SK-N-SH treated with all-trans-retinoic acid at 6 μM for 48 hours (cell line): ENCODE data around the gene PGF.

Experiments used
- ATAC-seq: fragments of 200-7000 bp; cut with Tn5 transposase; 3 replicates; pipeline ENCODE4 v1.9.1; 2020; ENCODE audit warnings: mild to moderate bottlenecking, moderate library complexity
- ARNTL ChIP-seq: fragments of 450-650 bp; formaldehyde crosslinking; IDR thresholded peaks from 2 replicates; pipeline ENCODE4 v1.5.0; 2020; ENCODE audit warnings: low read depth, mild to moderate bottlenecking, moderate library complexity, borderline replicate concordance
- BACH2 ChIP-seq: fragments of 250-450 bp; sonication (Bioruptor Pico); IDR thresholded peaks from 2 replicates; pipeline ENCODE4 v1.9.0; 2021; ENCODE audit warnings: mild to moderate bottlenecking, borderline replicate concordance
- CSDC2 ChIP-seq: fragments of 250-450 bp; sonication (Bioruptor Pico); IDR thresholded peaks from 2 replicates; pipeline ENCODE4 v1.5.0; 2020; ENCODE audit warnings: mild to moderate bottlenecking, moderate library complexity
- GLIS3 ChIP-seq: fragments of 250-450 bp; sonication (Bioruptor Pico); IDR thresholded peaks from 2 replicates; pipeline ENCODE4 v1.5.0; 2020; ENCODE audit warnings: mild to moderate bottlenecking, moderate library complexity
- ISL1 ChIP-seq: fragments of 250-450 bp; sonication (Bioruptor Pico); IDR thresholded peaks from 2 replicates; pipeline ENCODE4 v2.1.2; 2022; ENCODE audit warnings: mild to moderate bottlenecking, moderate library complexity
- OSR1 ChIP-seq: fragments of 250-450 bp; sonication (Bioruptor Pico); IDR thresholded peaks from 2 replicates; pipeline ENCODE4 v1.8.0; 2022; ENCODE audit warnings: moderate library complexity, mild to moderate bottlenecking, inconsistent platforms
- PPARA ChIP-seq: fragments of 250-450 bp; sonication (Bioruptor Pico); IDR thresholded peaks from 2 replicates; pipeline ENCODE4 v1.5.0; 2020; ENCODE audit warnings: mild to moderate bottlenecking, borderline replicate concordance
- SNAI2 ChIP-seq: fragments of 250-450 bp; sonication (Bioruptor Pico); IDR thresholded peaks from 2 replicates; pipeline ENCODE4 v1.5.0; 2020; ENCODE audit warnings: mild to moderate bottlenecking, moderate library complexity
- TOX ChIP-seq: fragments of 250-450 bp; sonication (Bioruptor Pico); IDR thresholded peaks from 2 replicates; pipeline ENCODE4 v1.8.0; 2021; ENCODE audit warnings: mild to moderate bottlenecking, moderate library complexity, borderline replicate concordance
- ZC3H10 ChIP-seq: fragments of 250-450 bp; sonication (Bioruptor Pico); IDR thresholded peaks from 2 replicates; pipeline ENCODE4 v1.5.1; 2021; ENCODE audit warnings: mild to moderate bottlenecking, moderate library complexity
- ZFP3 ChIP-seq: fragments of 250-450 bp; sonication (Bioruptor Pico); IDR thresholded peaks from 2 replicates; pipeline ENCODE4 v1.5.0; 2020; ENCODE audit warnings: mild to moderate bottlenecking, moderate library complexity
- ZNF565 ChIP-seq: fragments of 450-650 bp; formaldehyde crosslinking; conservative IDR thresholded peaks from 2 replicates; pipeline ENCODE4 v1.5.0; 2020; ENCODE audit warnings: low read depth, mild to moderate bottlenecking, moderate library complexity
- ZNF70 ChIP-seq: fragments of 450-650 bp; formaldehyde crosslinking; IDR thresholded peaks from 2 replicates; pipeline ENCODE4 v1.5.0; 2020; ENCODE audit warnings: mild to moderate bottlenecking, moderate library complexity
- ZNF8 ChIP-seq: fragments of 450-650 bp; formaldehyde crosslinking; IDR thresholded peaks from 2 replicates; pipeline ENCODE4 v1.5.0; 2020; ENCODE audit warnings: mild to moderate bottlenecking, moderate library complexity
- TF ChIP-seq, protein P1 (sequence below): fragments of 250-450 bp; sonication (Bioruptor Pico); IDR thresholded peaks from 2 replicates; pipeline ENCODE4 v1.8.0; 2020; ENCODE audit warnings: mild to moderate bottlenecking, moderate library complexity, borderline replicate concordance
- TF ChIP-seq, protein P2 (sequence below): fragments of 250-450 bp; sonication (Bioruptor Pico); IDR thresholded peaks from 2 replicates; pipeline ENCODE4 v1.5.1; 2020; ENCODE audit warnings: low read depth, mild to moderate bottlenecking, moderate library complexity
- TF ChIP-seq, protein P3 (sequence below): fragments of 250-450 bp; sonication (Bioruptor Pico); IDR thresholded peaks from 2 replicates; pipeline ENCODE4 v1.5.1; 2021; ENCODE audit warnings: mild to moderate bottlenecking, moderate library complexity

PGF gene

DNA sequence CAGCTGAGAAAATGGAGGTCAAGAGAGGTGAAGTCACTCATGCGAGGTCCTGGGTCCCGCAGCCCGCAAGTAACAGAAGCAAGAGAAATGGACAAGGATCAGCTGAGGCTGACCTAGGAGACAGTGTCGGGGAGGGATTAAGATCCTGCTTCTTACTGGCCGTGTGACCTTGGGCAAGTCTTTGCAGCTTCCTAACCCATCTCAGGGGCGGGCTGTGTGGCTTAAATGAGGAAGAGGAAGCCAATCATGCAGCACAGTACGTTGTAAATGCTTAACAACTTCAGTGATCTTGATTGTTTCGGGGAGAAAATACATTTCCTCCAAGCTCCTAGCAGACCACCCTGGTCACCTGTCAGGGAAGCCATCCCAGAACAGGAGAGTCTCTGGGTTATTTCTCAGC, 7.1 kb upstream of the PGF start:
- TF ChIP-seq ISL1 (no peak), CSDC2 (CRISPR knock-in tag) (no peak), BACH2 (CRISPR knock-in tag) (no peak), OSR1 (CRISPR knock-in tag) (no peak), ZC3H10 (CRISPR knock-in tag) (no peak), ZNF8 (CRISPR knock-in tag) (no peak), ZFP3 (CRISPR knock-in tag) (no peak), SNAI2 (CRISPR knock-in tag) (no peak), ZNF565 (CRISPR knock-in tag) (no peak), TOX (CRISPR knock-in tag) (no peak)
- TF ChIP-seq, protein P1, sequence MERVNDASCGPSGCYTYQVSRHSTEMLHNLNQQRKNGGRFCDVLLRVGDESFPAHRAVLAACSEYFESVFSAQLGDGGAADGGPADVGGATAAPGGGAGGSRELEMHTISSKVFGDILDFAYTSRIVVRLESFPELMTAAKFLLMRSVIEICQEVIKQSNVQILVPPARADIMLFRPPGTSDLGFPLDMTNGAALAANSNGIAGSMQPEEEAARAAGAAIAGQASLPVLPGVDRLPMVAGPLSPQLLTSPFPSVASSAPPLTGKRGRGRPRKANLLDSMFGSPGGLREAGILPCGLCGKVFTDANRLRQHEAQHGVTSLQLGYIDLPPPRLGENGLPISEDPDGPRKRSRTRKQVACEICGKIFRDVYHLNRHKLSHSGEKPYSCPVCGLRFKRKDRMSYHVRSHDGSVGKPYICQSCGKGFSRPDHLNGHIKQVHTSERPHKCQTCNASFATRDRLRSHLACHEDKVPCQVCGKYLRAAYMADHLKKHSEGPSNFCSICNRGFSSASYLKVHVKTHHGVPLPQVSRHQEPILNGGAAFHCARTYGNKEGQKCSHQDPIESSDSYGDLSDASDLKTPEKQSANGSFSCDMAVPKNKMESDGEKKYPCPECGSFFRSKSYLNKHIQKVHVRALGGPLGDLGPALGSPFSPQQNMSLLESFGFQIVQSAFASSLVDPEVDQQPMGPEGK (CRISPR knock-in tag), result no peak
- TF ChIP-seq, protein P2, sequence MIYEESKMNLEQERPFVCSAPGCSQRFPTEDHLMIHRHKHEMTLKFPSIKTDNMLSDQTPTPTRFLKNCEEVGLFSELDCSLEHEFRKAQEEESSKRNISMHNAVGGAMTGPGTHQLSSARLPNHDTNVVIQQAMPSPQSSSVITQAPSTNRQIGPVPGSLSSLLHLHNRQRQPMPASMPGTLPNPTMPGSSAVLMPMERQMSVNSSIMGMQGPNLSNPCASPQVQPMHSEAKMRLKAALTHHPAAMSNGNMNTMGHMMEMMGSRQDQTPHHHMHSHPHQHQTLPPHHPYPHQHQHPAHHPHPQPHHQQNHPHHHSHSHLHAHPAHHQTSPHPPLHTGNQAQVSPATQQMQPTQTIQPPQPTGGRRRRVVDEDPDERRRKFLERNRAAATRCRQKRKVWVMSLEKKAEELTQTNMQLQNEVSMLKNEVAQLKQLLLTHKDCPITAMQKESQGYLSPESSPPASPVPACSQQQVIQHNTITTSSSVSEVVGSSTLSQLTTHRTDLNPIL, result no peak
- no peak for ATAC-seq

DNA sequence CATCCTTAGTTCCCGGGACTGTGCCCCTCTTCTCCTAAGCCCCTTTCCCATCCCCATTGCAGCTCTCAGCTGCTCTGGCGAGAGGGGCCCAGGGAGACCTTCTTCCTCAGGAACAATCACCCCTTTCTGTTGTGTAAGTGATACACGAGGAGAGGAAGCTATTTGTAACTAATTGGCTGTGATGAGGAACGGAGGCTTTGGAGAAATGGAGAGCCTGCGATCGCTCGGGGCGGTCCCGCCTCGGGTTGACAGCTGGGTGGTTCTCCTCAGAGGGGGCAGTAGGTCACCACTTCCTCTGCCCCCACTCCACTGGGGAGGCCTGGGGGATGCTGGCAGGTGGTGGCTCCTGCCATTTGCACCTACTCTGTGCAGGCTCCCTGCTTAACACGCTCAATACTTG, 6.6 kb upstream of the PGF start:
- TF ChIP-seq PPARA (CRISPR knock-in tag), result no peak
- no peak for TF ChIP-seq OSR1 (CRISPR knock-in tag)
- TF ChIP-seq, protein P3, sequence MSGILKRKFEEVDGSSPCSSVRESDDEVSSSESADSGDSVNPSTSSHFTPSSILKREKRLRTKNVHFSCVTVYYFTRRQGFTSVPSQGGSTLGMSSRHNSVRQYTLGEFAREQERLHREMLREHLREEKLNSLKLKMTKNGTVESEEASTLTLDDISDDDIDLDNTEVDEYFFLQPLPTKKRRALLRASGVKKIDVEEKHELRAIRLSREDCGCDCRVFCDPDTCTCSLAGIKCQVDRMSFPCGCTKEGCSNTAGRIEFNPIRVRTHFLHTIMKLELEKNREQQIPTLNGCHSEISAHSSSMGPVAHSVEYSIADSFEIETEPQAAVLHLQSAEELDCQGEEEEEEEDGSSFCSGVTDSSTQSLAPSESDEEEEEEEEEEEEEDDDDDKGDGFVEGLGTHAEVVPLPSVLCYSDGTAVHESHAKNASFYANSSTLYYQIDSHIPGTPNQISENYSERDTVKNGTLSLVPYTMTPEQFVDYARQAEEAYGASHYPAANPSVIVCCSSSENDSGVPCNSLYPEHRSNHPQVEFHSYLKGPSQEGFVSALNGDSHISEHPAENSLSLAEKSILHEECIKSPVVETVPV (CRISPR knock-in tag), result no peak
- TF ChIP-seq SNAI2 (CRISPR knock-in tag), result no peak
- TF ChIP-seq ZFP3 (CRISPR knock-in tag), result no peak
- no peak for TF ChIP-seq TOX (CRISPR knock-in tag)
- TF ChIP-seq ISL1, result no peak
- TF ChIP-seq, protein P1 (CRISPR knock-in tag), result no peak
- TF ChIP-seq GLIS3 (CRISPR knock-in tag), result no peak
- no peak for ATAC-seq

DNA sequence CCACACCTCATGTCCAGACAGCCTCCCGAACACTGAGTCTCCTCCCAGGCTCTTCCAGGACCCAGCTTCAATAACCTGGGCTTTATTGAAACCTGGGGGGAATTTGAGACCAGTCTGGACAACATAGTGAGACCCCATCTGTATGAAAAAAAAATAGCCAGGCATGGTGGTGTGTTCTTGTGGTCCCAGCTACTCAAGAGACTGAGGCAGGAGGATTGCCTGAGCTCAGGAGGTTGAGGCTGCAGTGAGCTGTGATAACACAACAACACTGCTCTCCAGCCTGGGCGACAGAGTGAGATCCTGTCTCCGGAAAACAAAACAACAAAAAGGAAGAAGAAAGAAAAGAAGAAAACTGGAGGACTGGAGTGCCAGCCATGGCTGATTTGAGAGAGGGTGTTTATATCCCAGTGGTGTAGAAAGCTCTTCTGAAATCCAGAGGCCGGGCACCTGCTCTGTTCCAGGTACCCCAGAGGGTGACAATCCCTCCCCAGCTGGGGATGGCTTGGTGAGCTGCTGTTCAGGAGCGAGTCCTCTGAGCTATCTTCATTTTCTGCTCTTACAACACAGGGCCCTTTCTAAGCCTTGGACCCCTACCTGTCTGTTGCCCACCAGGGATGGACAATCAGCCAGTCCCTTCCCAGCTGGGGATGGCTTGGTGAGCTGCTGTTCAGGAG, 6.0 kb upstream of the PGF start:
- TF ChIP-seq ISL1, result no peak
- no peak for TF ChIP-seq ARNTL (CRISPR knock-in tag)
- no peak for TF ChIP-seq ZNF8 (CRISPR knock-in tag)
- TF ChIP-seq, all 23 proteins: peak for 0
- no peak for ATAC-seq

DNA sequence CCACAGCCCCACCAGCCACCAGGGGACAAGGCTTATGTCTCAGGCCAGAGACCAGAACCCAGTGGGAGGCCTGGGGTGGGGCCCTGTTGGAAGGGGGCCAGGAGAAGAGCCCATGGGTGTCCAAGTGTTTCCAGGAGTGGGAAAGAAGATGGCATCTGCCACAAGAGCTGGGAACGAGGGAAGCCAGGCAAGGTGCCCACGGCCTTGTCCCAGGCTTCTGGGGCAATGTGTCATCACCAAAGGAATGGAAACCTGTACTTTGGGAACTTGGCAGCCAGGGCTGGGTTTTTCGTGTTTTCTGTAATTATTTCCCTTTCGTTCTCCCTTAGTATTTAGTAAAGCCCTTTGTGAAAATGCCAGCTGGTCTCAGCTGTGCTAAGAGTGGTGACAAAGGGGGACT, 5.3 kb upstream of the PGF start:
- TF ChIP-seq ZNF70 (CRISPR knock-in tag) (no peak), ISL1 (no peak)
- TF ChIP-seq, all 23 proteins: peak for 0
- no peak for ATAC-seq

DNA sequence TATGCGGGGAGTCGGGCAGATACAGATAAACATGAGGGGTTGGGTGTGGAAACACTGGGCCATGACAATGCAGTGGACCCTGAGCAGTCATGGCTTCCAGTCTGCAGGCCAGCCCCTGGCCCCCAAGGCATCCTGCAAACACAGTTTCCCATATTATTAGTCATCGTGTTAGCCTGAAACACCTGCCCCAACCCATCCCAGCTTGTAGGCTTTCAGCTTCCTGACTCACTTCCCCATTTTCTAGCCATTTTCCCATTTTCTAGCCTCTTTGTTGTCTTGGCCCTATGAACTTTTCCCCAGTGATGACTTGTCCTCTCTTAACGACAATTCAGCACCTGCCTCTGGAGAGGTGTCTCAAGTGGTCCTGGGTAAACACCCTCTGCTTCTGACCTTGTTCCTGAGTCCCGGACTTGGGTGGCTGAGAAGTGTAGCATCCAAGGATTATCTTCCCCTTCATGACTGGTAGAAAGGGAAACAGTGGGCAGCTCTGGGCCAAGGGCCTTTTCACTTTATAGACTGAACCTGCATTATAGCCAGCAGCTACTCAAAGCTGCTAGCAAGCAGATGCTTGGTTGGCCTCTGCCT, 4.3 kb upstream of the PGF start:
- ATAC-seq, result no peak
- TF ChIP-seq ZNF565 (CRISPR knock-in tag), result no peak
- TF ChIP-seq CSDC2 (CRISPR knock-in tag), result no peak
- TF ChIP-seq ZNF8 (CRISPR knock-in tag), result no peak
- TF ChIP-seq ZNF70 (CRISPR knock-in tag), result no peak
- no peak for TF ChIP-seq TOX (CRISPR knock-in tag)
- no peak for TF ChIP-seq ISL1
- TF ChIP-seq, protein P2, result no peak
